Panc1 (cell line): ENCODE results near the gene MAD1L1.

Experiments used
- POLR2AphosphoS5 ChIP-seq: IDR thresholded peaks from 2 replicates; pipeline ENCODE4 v1.6.1; 2012; ENCODE audit warnings: mild to moderate bottlenecking, low read depth, low read length, moderate library complexity
- TF ChIP-seq, protein P1 (sequence below): fragments of 450-650 bp; IDR thresholded peaks from 2 replicates; pipeline ENCODE4 v1.5.1; 2017; ENCODE audit warnings: mild to moderate bottlenecking
- TF ChIP-seq, protein P2 (sequence below), 2 experiments: IDR thresholded peaks; 2 replicates each; pipeline ENCODE4 v1.6.1; 2011 to 2012; ENCODE audit warnings: low read depth in 2 of 2, control low read depth in 1 of 2, low read length in 1 of 2, mild to moderate bottlenecking in 1 of 2, moderate library complexity in 1 of 2; ENCODE audit not compliant: insufficient read depth in 1 of 2

DNA sequence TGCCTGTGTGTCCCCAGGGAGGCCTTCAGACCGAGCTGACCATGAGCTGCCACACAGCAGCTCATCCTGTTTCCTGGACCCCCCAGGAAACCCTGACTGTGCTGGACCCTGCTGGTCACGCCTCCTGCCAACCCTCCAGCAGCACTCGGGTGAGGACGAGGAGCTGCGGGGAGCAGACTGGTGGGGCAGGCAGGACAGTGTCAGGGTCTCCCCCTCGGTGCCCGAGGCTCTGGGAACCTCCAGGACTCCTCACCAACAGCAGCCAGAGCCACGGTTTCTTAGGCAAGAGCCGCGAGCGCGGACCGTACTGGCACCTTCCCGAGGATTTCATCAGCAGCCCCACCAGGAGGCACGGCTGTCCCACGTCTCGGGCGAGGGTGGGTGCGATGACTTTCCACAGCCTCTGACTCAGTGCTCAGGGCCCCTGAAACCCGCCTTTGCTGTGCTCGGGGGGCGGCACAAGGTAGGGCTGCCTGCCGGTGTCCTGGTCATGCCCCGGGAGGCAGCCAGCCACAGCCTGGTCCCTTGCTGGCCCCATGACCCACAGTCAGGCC, 375.8 kb downstream of the MAD1L1 start:
- TF ChIP-seq, protein P1, sequence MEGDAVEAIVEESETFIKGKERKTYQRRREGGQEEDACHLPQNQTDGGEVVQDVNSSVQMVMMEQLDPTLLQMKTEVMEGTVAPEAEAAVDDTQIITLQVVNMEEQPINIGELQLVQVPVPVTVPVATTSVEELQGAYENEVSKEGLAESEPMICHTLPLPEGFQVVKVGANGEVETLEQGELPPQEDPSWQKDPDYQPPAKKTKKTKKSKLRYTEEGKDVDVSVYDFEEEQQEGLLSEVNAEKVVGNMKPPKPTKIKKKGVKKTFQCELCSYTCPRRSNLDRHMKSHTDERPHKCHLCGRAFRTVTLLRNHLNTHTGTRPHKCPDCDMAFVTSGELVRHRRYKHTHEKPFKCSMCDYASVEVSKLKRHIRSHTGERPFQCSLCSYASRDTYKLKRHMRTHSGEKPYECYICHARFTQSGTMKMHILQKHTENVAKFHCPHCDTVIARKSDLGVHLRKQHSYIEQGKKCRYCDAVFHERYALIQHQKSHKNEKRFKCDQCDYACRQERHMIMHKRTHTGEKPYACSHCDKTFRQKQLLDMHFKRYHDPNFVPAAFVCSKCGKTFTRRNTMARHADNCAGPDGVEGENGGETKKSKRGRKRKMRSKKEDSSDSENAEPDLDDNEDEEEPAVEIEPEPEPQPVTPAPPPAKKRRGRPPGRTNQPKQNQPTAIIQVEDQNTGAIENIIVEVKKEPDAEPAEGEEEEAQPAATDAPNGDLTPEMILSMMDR: no peak
- TF ChIP-seq POLR2AphosphoS5: no peak
- TF ChIP-seq, protein P2, sequence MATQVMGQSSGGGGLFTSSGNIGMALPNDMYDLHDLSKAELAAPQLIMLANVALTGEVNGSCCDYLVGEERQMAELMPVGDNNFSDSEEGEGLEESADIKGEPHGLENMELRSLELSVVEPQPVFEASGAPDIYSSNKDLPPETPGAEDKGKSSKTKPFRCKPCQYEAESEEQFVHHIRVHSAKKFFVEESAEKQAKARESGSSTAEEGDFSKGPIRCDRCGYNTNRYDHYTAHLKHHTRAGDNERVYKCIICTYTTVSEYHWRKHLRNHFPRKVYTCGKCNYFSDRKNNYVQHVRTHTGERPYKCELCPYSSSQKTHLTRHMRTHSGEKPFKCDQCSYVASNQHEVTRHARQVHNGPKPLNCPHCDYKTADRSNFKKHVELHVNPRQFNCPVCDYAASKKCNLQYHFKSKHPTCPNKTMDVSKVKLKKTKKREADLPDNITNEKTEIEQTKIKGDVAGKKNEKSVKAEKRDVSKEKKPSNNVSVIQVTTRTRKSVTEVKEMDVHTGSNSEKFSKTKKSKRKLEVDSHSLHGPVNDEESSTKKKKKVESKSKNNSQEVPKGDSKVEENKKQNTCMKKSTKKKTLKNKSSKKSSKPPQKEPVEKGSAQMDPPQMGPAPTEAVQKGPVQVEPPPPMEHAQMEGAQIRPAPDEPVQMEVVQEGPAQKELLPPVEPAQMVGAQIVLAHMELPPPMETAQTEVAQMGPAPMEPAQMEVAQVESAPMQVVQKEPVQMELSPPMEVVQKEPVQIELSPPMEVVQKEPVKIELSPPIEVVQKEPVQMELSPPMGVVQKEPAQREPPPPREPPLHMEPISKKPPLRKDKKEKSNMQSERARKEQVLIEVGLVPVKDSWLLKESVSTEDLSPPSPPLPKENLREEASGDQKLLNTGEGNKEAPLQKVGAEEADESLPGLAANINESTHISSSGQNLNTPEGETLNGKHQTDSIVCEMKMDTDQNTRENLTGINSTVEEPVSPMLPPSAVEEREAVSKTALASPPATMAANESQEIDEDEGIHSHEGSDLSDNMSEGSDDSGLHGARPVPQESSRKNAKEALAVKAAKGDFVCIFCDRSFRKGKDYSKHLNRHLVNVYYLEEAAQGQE (IDR thresholded peaks at IDR 0.05; ENCODE audit: insufficient read depth in 1 of 2, low read depth in 2 of 2, low read length in 1 of 2): no peak
